Breast epithelium (tissue), 4 donors: Measurements from ENCODE around the gene RNF111. TPM values are rescaled to one million over a fixed set of nuclear protein-coding genes. Genes with fewer than 3 reads are reported as not detected.

Experiments used
- DNase-seq, 2 donors: peaks; one replicate each; pipeline ENCODE4 v3.0.0-alpha.2; 2019; ENCODE audit warnings: low spot score in 2 of 2
- H3K27ac ChIP-seq, 2 donors: fragments of 200-600 bp; sonication (generic) in 1 of 2; one replicate each; pipeline ENCODE4 v1.5.1; 2016 to 2019; ENCODE audit warnings: mild to moderate bottlenecking in 1 of 2
- H3K27me3 ChIP-seq, 2 donors: fragments of 200-600 bp; sonication (generic) in 1 of 2; one replicate each; pipeline versions ENCODE4 v1.5.1 to v1.6.0; 2017 to 2019; ENCODE audit warnings: control low read depth in 1 of 2, mild to moderate bottlenecking in 1 of 2
- H3K36me3 ChIP-seq: fragments of 200-600 bp; one replicate; pipeline ENCODE4 v1.5.1; 2019
- H3K4me1 ChIP-seq, 2 donors: fragments of 200-600 bp; sonication (generic); one replicate each; pipeline ENCODE4 v1.5.1; 2016 to 2019; ENCODE audit warnings: control low read depth in 1 of 2
- H3K4me3 ChIP-seq, 3 donors: fragments of 200-600 bp; sonication (generic); 1 replicate in 2 of 3; 2 replicates in 1 of 3; pipeline ENCODE4 v1.5.1; 2016 to 2019; ENCODE audit warnings: mild to moderate bottlenecking in 3 of 3, moderate library complexity in 2 of 3
- H3K9me3 ChIP-seq, 2 donors: fragments of 200-600 bp; sonication (generic) in 1 of 2; one replicate each; pipeline ENCODE4 v1.5.1; 2016 to 2019; ENCODE audit warnings: control low read depth in 1 of 2
- POLR2A ChIP-seq: fragments of 450-650 bp; IDR thresholded peaks from one replicate; pipeline ENCODE4 v1.6.1; 2016; ENCODE audit warnings: antibody characterized with exemption, mild to moderate bottlenecking, moderate library complexity
- POLR2AphosphoS5 ChIP-seq, 3 donors: sonication (generic); formaldehyde crosslinking; IDR thresholded peaks; one replicate each; pipeline ENCODE4 v1.6.1; 2017; ENCODE audit warnings: antibody characterized with exemption in 3 of 3
- intact Hi-C: fragments of 100-400 bp; cut with DNase I; formaldehyde crosslinking; loops from one replicate; pipeline ENCODE4 v1.15.1; 2023; ENCODE audit warnings: low total_unique reads
- total RNA-seq, 3 donors: library from RNA; depleted of rRNA; stranded (reverse); fragments of >200 nt; gene quantifications; one replicate each; pipeline ENCODE4 v1.1.0, GENCODE V29; 2016
- TF ChIP-seq, protein P1 (sequence below), 3 donors: fragments of 450-650 bp; IDR thresholded peaks; one replicate each; pipeline ENCODE4 v1.5.1; 2016 to 2017; ENCODE audit warnings: antibody characterized with exemption in 3 of 3, mild to moderate bottlenecking in 3 of 3, moderate library complexity in 3 of 3

The RNF111 gene
- total RNA-seq, 3 donors from 2014 or later, result 18.4 to 36.9 (median 27.9) TPM

- no peaks in the 10 kb centered on the region for H3K27me3 ChIP-seq
- no peak overlapping the region for H3K4me3 ChIP-seq
- no peak for TF ChIP-seq POLR2A
- TF ChIP-seq, protein P1, sequence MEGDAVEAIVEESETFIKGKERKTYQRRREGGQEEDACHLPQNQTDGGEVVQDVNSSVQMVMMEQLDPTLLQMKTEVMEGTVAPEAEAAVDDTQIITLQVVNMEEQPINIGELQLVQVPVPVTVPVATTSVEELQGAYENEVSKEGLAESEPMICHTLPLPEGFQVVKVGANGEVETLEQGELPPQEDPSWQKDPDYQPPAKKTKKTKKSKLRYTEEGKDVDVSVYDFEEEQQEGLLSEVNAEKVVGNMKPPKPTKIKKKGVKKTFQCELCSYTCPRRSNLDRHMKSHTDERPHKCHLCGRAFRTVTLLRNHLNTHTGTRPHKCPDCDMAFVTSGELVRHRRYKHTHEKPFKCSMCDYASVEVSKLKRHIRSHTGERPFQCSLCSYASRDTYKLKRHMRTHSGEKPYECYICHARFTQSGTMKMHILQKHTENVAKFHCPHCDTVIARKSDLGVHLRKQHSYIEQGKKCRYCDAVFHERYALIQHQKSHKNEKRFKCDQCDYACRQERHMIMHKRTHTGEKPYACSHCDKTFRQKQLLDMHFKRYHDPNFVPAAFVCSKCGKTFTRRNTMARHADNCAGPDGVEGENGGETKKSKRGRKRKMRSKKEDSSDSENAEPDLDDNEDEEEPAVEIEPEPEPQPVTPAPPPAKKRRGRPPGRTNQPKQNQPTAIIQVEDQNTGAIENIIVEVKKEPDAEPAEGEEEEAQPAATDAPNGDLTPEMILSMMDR (IDR thresholded peaks at IDR 0.05), result no peak
- TF ChIP-seq POLR2AphosphoS5 (IDR thresholded peaks at IDR 0.05), result no peak
- H3K4me1 ChIP-seq, result no peaks in the 10 kb centered on the region
- intact Hi-C loops, result no loop called here
- H3K36me3 ChIP-seq, result no peaks in the 10 kb centered on the region
- no peak overlapping the region for H3K27ac ChIP-seq
- no peak for DNase-seq
- H3K9me3 ChIP-seq, result no peaks in the 10 kb centered on the region
Observed at GRCh38 chr15:59022188-59022587, 34.7 kb downstream of the RNF111 start.

GRCh38 chr15:59026207-59026606, 38.7 kb downstream of the RNF111 start:
- intact Hi-C loops, result no loop called here
- TF ChIP-seq POLR2AphosphoS5 (IDR thresholded peaks at IDR 0.05) (no peak), POLR2A (no peak)
- TF ChIP-seq, protein P1 (IDR thresholded peaks at IDR 0.05), result no peak
- no peak overlapping the region for H3K4me3 ChIP-seq

GRCh38 chr15:59028387-59028955, 41.0 kb downstream of the RNF111 start:
- no peak for DNase-seq
- TF ChIP-seq, protein P1 (IDR thresholded peaks at IDR 0.05), result no peak
- TF ChIP-seq POLR2A (no peak), POLR2AphosphoS5 (IDR thresholded peaks at IDR 0.05) (no peak)
- H3K36me3 ChIP-seq, result no peaks in the 10 kb centered on the region
- H3K9me3 ChIP-seq, result no peaks in the 10 kb centered on the region
- H3K27ac ChIP-seq, result no peak overlapping the region
- no peak overlapping the region for H3K4me3 ChIP-seq
- H3K27me3 ChIP-seq, result no peaks in the 10 kb centered on the region
- intact Hi-C loops, result no loop called here
- H3K4me1 ChIP-seq, result peaks cover 0 to 6% of the 10 kb centered on the region in 2 donors

More at GRCh38 chr15:59026207-59026606, 38.7 kb downstream of the RNF111 start:
- no peaks in the 10 kb centered on the region for H3K9me3 ChIP-seq
- DNase-seq, result no peak
- H3K27ac ChIP-seq, result no peak overlapping the region
- no peaks in the 10 kb centered on the region for H3K27me3 ChIP-seq
- H3K36me3 ChIP-seq, result no peaks in the 10 kb centered on the region
- no peaks in the 10 kb centered on the region for H3K4me1 ChIP-seq

- intact Hi-C loops, result no loop called here
Observed at GRCh38 chr15:59029554-59029953, 42.1 kb downstream of the RNF111 start.

GRCh38 chr15:59035201-59035600, 47.7 kb downstream of the RNF111 start:
- H3K27ac ChIP-seq, result no peak overlapping the region
- TF ChIP-seq POLR2A, result no peak
- no peaks in the 10 kb centered on the region for H3K36me3 ChIP-seq
- H3K27me3 ChIP-seq, result no peaks in the 10 kb centered on the region
- intact Hi-C loops, result no loop called here
- no peak for DNase-seq
- peaks cover 0 to 6% of the 10 kb centered on the region in 2 donors for H3K4me1 ChIP-seq
- H3K4me3 ChIP-seq, result no peak overlapping the region
- no peaks in the 10 kb centered on the region for H3K9me3 ChIP-seq

More at GRCh38 chr15:59029554-59029953, 42.1 kb downstream of the RNF111 start:
- no peaks in the 10 kb centered on the region for H3K27me3 ChIP-seq
- no peak for DNase-seq
- TF ChIP-seq POLR2AphosphoS5 (IDR thresholded peaks at IDR 0.05), result no peak
- TF ChIP-seq POLR2A, result no peak
- TF ChIP-seq, protein P1 (IDR thresholded peaks at IDR 0.05), result no peak
- H3K4me1 ChIP-seq, result peaks cover 0 to 6% of the 10 kb centered on the region in 2 donors
- H3K27ac ChIP-seq, result no peak overlapping the region
- no peaks in the 10 kb centered on the region for H3K36me3 ChIP-seq
- no peaks in the 10 kb centered on the region for H3K9me3 ChIP-seq
- H3K4me3 ChIP-seq, result no peak overlapping the region

DNA sequence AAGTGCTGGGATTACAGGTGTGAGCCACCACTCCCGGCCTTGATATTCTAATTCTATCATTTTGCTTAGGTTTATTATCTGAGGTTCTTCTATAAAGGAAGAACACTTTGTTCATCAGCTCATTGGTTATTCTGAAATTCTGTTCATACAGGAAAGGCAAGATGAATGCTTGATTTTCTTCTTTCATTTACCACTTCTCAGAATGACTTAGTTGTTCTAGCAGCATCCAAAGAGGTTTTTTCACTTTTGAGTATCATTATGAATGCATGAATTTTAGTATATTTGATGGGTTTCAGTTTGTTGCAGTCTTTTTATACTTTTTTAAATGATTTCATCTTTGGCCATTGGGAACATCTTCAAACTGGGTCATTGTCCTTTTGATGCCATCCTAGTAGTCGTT, 51.8 kb downstream of the RNF111 start:
- Histone ChIP-seq H3K27ac (no peak overlapping the region), H3K36me3 (no peaks in the 10 kb centered on the region), H3K4me3 (no peak overlapping the region), H3K27me3 (no peaks in the 10 kb centered on the region), H3K9me3 (no peaks in the 10 kb centered on the region), H3K4me1 (no peaks in the 10 kb centered on the region)
- DNase-seq, result no peak
- intact Hi-C loops, result no loop called here
- TF ChIP-seq, protein P1 (IDR thresholded peaks at IDR 0.05), result no peak
- TF ChIP-seq POLR2A, result no peak
- no peak for TF ChIP-seq POLR2AphosphoS5 (IDR thresholded peaks at IDR 0.05)
